MCF 10A (cell line): ENCODE measurements around the gene MS4A6E. TPM values are rescaled to one million over a fixed set of nuclear protein-coding genes. Genes with fewer than 3 reads are reported as not detected.
"Not testable (repeated sequence)": the region's sequence is repeated elsewhere in the genome, so short reads cannot be mapped to it uniquely, and the experiment has no call there.

Source experiments
- BruUV-seq: library from RNA; stranded (reverse); fragments of 400-500 nt; replicated peaks from 2 replicates; lab custom pipeline; 2021; lab: Mats Ljungman, UMichigan
- CTCF ChIA-PET: fragments of 300-600 bp; sonication (Branson Sonifier 250); formaldehyde crosslinking; extraction: SDS; loops from one replicate; lab custom pipeline; 2021; ENCODE audit warnings: antibody characterized with exemption, inconsistent platforms; lab: Yijun Ruan, JAX
- POLR2A ChIA-PET: fragments of 300-600, 350-650 bp; sonication (Branson Sonifier 250); formaldehyde crosslinking; extraction: SDS; loops from one replicate; lab custom pipeline; 2020; ENCODE audit warnings: antibody characterized with exemption, inconsistent platforms; lab: Yijun Ruan, JAX
- DNase-seq: peaks from one replicate; pipeline ENCODE4 v3.0.0-alpha.2; 2018; ENCODE audit not compliant: unreplicated experiment
- H3K27ac Mint-ChIP-seq: one replicate; pipeline ENCODE4 v1.8.0; 2022; ENCODE audit warnings: mild to moderate bottlenecking, low read depth, mixed read lengths; ENCODE audit not compliant: unreplicated experiment
- H3K27me3 Mint-ChIP-seq: one replicate; pipeline ENCODE4 v1.8.0; 2022; ENCODE audit warnings: mixed read lengths; ENCODE audit not compliant: insufficient read depth, unreplicated experiment
- H3K36me3 Mint-ChIP-seq: one replicate; pipeline ENCODE4 v1.8.0; 2022; ENCODE audit warnings: mild to moderate bottlenecking, moderate library complexity, mixed read lengths; ENCODE audit not compliant: insufficient read depth, unreplicated experiment
- H3K4me1 Mint-ChIP-seq: one replicate; pipeline ENCODE4 v1.8.0; 2022; ENCODE audit warnings: mixed read lengths; ENCODE audit not compliant: insufficient read depth, unreplicated experiment
- H3K4me3 Mint-ChIP-seq: one replicate; pipeline ENCODE4 v1.8.0; 2022; ENCODE audit warnings: mild to moderate bottlenecking, moderate library complexity, mixed read lengths; ENCODE audit not compliant: unreplicated experiment
- H3K9me3 Mint-ChIP-seq: one replicate; pipeline ENCODE4 v1.8.0; 2022; ENCODE audit warnings: mixed read lengths; ENCODE audit not compliant: unreplicated experiment
- intact Hi-C: fragments of 100-400 bp; cut with micrococcal nuclease; formaldehyde crosslinking; loops from 2 replicates; pipeline ENCODE4 v1.14.1; 2022
- total RNA-seq: library from RNA; stranded (reverse); gene quantifications from 2 replicates; pipeline ENCODE4 v1.2.3, GENCODE V29; 2022
- TF ChIP-seq, protein P1 (sequence below): fragments of 200-600 bp; IDR thresholded peaks from one replicate; pipeline ENCODE4 v1.8.0; 2022; ENCODE audit warnings: antibody characterized with exemption, mild to moderate bottlenecking; ENCODE audit not compliant: unreplicated experiment

Gene MS4A6E
- total RNA-seq, 1 experiment from 2014 or later, result not detected

DNA sequence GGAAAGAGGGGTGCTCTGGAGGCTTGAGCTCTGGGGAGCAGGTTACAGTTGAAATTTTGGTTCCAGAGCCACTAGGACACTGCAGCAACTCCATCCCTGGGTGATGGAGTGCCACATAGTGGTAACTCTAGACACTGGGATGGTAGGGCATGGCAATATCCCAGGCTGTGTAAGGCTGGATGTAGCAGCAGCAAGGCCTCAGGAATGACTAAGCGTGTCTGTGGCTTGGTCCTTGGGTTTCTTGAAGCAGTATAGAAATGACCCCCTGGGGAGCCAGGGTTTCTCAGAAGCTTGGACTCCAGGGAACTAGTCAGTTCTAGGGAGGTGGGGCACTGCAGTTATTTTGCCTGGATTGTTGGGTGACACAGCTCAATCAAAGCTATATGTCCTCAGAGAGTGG is 38.5 kb upstream of the MS4A6E start:
- ChIA-PET CTCF (interaction anchor here (0.6 kb wide), 1 partner anchor 54 kb away, joined by 3 read pairs; no protein-coding TSS in a partner anchor), POLR2A (interaction anchor here (0.7 kb wide), 1 partner anchor 10 kb away, joined by 3 read pairs; no protein-coding TSS in a partner anchor)
- intact Hi-C loops, result no loop called here
- Mint-ChIP-seq H3K4me1 (no peaks in the 10 kb centered on the region), H3K9me3 (no peaks in the 10 kb centered on the region), H3K27ac (no peak overlapping the region), H3K27me3 (peaks cover 7% of the 10 kb centered on the region), H3K36me3 (no peaks in the 10 kb centered on the region), H3K4me3 (no peak overlapping the region)
- no TSS peak for BruUV-seq
- no peak for DNase-seq
- TF ChIP-seq, protein P1, sequence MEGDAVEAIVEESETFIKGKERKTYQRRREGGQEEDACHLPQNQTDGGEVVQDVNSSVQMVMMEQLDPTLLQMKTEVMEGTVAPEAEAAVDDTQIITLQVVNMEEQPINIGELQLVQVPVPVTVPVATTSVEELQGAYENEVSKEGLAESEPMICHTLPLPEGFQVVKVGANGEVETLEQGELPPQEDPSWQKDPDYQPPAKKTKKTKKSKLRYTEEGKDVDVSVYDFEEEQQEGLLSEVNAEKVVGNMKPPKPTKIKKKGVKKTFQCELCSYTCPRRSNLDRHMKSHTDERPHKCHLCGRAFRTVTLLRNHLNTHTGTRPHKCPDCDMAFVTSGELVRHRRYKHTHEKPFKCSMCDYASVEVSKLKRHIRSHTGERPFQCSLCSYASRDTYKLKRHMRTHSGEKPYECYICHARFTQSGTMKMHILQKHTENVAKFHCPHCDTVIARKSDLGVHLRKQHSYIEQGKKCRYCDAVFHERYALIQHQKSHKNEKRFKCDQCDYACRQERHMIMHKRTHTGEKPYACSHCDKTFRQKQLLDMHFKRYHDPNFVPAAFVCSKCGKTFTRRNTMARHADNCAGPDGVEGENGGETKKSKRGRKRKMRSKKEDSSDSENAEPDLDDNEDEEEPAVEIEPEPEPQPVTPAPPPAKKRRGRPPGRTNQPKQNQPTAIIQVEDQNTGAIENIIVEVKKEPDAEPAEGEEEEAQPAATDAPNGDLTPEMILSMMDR, result no peak

DNA sequence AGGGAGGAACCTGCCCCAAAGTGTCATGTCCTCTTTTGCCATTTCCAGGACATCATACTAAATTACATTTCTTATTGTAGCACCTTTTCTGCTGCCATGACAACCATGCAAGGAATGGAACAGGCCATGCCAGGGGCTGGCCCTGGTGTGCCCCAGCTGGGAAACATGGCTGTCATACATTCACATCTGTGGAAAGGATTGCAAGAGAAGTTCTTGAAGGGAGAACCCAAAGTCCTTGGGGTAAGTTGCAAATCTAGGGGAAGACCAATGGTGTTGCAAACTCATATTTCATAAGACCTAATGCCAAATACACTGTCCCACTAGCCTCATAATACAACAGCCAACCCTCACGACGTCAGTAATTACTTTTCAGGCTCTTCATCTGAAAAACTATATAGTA is 34.9 kb upstream of the MS4A6E start:
- BruUV-seq, result no TSS peak

DNA sequence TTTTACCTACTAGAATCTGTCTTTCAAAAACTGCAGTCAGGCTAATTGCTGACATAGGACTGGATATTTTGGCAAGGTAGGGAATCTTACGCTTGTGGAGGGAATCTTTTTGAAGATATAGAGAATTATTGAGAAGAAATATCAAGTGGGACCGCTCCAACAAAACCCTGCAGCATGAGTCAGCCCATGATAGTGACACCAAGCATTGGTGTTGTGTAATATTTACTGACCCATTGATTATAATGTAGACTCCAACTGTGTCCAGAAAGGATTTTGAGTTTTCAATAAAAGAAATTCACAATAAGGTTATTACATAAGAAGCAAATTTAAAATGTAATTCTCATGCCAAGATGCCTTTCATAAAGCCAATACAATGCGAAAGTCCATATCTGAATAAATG is 25.9 kb upstream of the MS4A6E start:
- no peak overlapping the region for H3K27ac Mint-ChIP-seq
- ChIA-PET POLR2A (no interaction called here), CTCF (no interaction called here)
- no peaks in the 10 kb centered on the region for H3K9me3 Mint-ChIP-seq
- intact Hi-C loops, result no loop called here
- BruUV-seq, result no TSS peak
- H3K36me3 Mint-ChIP-seq, result no peaks in the 10 kb centered on the region
- no peak for DNase-seq
- peaks cover 25% of the 10 kb centered on the region for H3K27me3 Mint-ChIP-seq
- H3K4me1 Mint-ChIP-seq, result peaks cover 5% of the 10 kb centered on the region
- TF ChIP-seq, protein P1, result no peak
- no peak overlapping the region for H3K4me3 Mint-ChIP-seq

More for the DNA sequence above, 34.9 kb upstream of the MS4A6E start:
- Mint-ChIP-seq H3K27ac (no peak overlapping the region), H3K36me3 (no peaks in the 10 kb centered on the region), H3K4me3 (no peak overlapping the region), H3K4me1 (no peaks in the 10 kb centered on the region), H3K9me3 (peaks cover 8% of the 10 kb centered on the region), H3K27me3 (peaks cover 43% of the 10 kb centered on the region)
- POLR2A ChIA-PET, result no interaction called here
- CTCF ChIA-PET, result no interaction called here
- no peak for DNase-seq
- intact Hi-C loops, result no loop called here
- TF ChIP-seq, protein P1, result no peak

DNA sequence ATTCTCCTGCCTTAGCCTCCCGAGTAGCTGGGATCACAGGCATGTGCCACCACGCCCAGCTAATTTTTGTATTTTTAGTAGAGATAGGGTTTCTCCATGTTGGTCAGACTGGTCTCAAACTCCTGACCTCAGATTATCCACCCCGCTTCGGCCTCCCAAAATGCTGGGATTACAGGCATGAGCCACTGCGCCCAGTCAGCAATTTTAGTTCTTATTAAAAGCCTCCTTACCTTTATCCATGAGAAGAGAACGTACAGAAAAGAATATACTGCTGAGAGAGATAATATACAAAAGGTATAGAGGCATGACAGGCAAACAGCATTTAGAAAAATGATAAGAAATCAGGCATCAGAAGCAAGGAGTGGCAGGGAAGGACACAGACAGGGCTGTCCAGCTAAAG is 25.2 kb upstream of the MS4A6E start:
- intact Hi-C loops, H3K27ac Mint-ChIP-seq, H3K4me1 Mint-ChIP-seq, H3K36me3 Mint-ChIP-seq, DNase-seq, POLR2A ChIA-PET, BruUV-seq, CTCF ChIA-PET, H3K9me3 Mint-ChIP-seq, H3K4me3 Mint-ChIP-seq: not testable (repeated sequence)
- peaks cover 18% of the 10 kb centered on the region for H3K27me3 Mint-ChIP-seq
